Gastroesophageal sphincter (tissue), 4 donors: Measurements from ENCODE around the gene CNTNAP3B. TPM values are rescaled to one million over a fixed set of nuclear protein-coding genes. Genes with fewer than 3 reads are reported as not detected.
"Not testable (repeated sequence)": the region's sequence is repeated elsewhere in the genome, so short reads cannot be mapped to it uniquely, and the experiment has no call there.

Experiments
- ATAC-seq: fragments of 150-250 bp; one replicate; pipeline ENCODE4 v1.9.1; 2016; ENCODE audit warnings: mild to moderate bottlenecking, moderate library complexity
- H3K27ac ChIP-seq, 4 donors: fragments of 200-600 bp; sonication (generic) in 3 of 4; 1 replicate in 3 of 4; 2 replicates in 1 of 4; pipeline ENCODE4 v1.5.1; 2016 to 2019
- H3K27me3 ChIP-seq: fragments of 200-600 bp; sonication (generic); one replicate; pipeline ENCODE4 v1.5.1; 2019
- H3K36me3 ChIP-seq, 2 donors: fragments of 200-600 bp; sonication (generic); one replicate each; pipeline ENCODE4 v1.5.1; 2019; ENCODE audit warnings: control low read depth in 1 of 2
- H3K4me1 ChIP-seq, 3 donors: fragments of 200-600 bp; sonication (generic); 1 replicate in 2 of 3; 2 replicates in 1 of 3; pipeline ENCODE4 v1.5.1; 2016 to 2019; ENCODE audit warnings: control low read depth in 2 of 3
- H3K4me3 ChIP-seq, 2 donors: fragments of 200-600 bp; sonication (generic); one replicate each; pipeline ENCODE4 v1.5.1; 2019; ENCODE audit warnings: mild to moderate bottlenecking in 1 of 2, moderate library complexity in 1 of 2
- H3K9me3 ChIP-seq, 3 donors: fragments of 200-600 bp; sonication (generic); one replicate each; pipeline ENCODE4 v1.5.1; 2017 to 2019; ENCODE audit warnings: control low read depth in 2 of 3
- WGBS, 2 donors: methylation state at CpG; one replicate each; pipeline ENCODE4 v1.1.5; 2018; ENCODE audit warnings: low coverage in 1 of 2; 5-methylcytosine and 5-hydroxymethylcytosine counted together
- total RNA-seq, 4 donors: library from RNA; depleted of rRNA; stranded (reverse); fragments of >200 nt; gene quantifications; one replicate each; pipeline ENCODE4 v1.1.0, GENCODE V29; 2016
- TF ChIP-seq, protein P1 (sequence below), 4 experiments: fragments of 200-600 bp in 2 of 4; fragments of 450-650 bp in 2 of 4; sonication (generic) in 1 of 4; IDR thresholded peaks; one replicate each; pipeline ENCODE4 v1.5.1; 2017 to 2019; ENCODE audit warnings: antibody characterized with exemption in 4 of 4, mild to moderate bottlenecking in 2 of 4, moderate library complexity in 2 of 4

Gene CNTNAP3B
- 100 to 1,000 TPM in 2 of 4 donors, 10 to 100 TPM in 2; 42.7 to 124 (median 85.3) TPM for total RNA-seq

DNA sequence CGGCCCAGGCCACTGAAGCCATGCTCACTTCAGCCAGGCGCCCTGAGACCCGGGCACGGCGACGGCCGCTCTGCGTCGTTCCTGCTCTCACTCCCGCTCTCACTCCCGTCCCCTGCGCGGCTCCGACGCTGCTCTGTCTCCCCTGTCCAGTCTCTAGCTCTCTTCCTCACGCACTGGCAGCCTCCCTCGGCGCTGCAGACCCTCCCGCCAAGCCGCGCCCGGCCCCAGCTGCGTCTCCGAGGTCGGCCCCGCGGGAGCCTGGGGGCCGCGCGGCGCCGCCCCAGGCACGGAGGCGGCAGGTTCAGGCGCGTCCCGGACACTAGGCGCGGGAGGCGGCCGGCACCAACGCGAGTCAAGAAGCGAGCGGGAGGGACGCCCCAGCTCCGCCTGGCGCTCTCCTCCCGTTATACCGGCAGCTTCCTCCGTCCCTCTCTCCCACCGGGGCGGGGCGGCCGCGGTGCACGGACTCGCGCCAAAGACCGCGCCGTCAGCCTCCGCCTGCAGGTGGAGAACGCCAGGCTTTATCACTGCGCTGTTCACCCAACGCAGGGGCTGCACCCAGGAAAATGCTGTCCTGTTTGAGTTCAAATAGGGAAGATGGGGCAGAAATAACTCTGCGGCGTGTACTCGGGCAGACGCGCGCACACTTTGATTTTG is at the start of gene CNTNAP3B:
Gene CNTNAP3B, minus strand, starts transcription at position 354 of the 657 bp plus-strand sequence. Its CDS starts 332 bp downstream, at position 22.
- not testable (repeated sequence) for H3K27me3 ChIP-seq, ATAC-seq, H3K36me3 ChIP-seq, H3K4me1 ChIP-seq, H3K9me3 ChIP-seq
- Histone ChIP-seq H3K27ac (peak within 1 kb of the TSS; percentile 43 to 85 (median 78)), H3K4me3 (peak within 1 kb of the TSS; percentile 54 to 76)
- no CpG with 5 or more reads among the region's 72 CpGs for WGBS, 2 donors

DNA sequence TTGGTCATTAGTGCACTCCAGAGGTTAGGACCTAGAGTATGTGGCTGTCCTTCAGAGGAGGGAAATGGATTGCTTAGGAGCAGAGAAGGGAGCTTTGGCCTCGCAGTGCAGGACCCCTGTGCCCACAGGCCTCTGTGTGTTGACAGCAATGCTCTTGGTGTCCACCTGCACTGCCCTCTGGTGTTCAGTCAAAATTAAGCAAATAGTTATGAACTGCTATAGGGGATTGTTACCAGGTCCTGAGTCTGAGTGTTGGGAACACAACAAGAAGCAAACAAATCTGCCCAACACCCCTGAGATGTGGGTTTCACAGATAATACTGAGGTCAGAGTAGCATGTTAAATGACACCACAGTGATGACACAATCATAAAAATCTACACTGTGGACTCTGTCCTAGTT is 31.1 kb upstream of the CNTNAP3B start:
- no CpG with 5 or more reads among the region's 1 CpG for WGBS, 2 donors
- ATAC-seq, H3K4me1 ChIP-seq, H3K36me3 ChIP-seq, H3K27ac ChIP-seq, H3K9me3 ChIP-seq, H3K4me3 ChIP-seq, H3K27me3 ChIP-seq: not testable (repeated sequence)
- TF ChIP-seq, protein P1, sequence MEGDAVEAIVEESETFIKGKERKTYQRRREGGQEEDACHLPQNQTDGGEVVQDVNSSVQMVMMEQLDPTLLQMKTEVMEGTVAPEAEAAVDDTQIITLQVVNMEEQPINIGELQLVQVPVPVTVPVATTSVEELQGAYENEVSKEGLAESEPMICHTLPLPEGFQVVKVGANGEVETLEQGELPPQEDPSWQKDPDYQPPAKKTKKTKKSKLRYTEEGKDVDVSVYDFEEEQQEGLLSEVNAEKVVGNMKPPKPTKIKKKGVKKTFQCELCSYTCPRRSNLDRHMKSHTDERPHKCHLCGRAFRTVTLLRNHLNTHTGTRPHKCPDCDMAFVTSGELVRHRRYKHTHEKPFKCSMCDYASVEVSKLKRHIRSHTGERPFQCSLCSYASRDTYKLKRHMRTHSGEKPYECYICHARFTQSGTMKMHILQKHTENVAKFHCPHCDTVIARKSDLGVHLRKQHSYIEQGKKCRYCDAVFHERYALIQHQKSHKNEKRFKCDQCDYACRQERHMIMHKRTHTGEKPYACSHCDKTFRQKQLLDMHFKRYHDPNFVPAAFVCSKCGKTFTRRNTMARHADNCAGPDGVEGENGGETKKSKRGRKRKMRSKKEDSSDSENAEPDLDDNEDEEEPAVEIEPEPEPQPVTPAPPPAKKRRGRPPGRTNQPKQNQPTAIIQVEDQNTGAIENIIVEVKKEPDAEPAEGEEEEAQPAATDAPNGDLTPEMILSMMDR (IDR thresholded peaks at IDR 0.05) = peak; percentile 13 to 59 (median 24)

DNA sequence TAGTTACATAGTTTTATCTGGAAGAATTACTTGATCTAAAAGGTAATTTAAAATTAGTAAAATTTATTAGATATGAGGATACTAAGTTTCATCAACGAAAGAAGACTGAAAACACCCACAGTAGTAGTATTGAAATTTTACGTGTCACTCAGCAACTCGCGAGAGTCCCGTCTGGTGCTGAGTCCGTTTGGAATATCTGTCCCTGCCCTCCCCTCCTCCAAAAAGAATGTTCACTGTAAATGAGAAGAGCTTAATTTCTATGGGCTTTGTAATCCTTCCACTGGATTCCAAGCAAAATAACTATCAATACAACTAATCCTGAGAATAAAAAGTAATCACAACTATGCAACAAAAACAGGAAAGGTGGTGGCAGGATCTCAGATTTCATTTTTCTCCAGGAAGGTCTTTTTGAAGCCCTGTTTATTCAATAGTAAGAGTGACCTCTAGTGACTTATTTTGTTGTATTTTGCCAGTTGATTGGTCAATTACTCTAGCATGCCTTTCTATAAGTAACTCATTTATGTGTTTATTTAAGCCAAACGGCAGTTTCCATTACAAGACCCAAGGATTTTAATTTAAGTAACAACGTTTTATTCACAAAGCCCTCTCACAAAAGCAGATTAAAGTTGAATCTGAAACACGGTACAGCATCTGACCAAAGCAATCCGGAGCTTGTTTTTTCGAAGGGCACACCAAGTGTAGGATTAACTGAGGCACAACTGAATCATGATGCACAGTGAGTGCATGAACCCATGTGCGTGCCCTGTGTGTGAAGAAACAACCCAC is 2.0 kb downstream of the CNTNAP3B start:
- not testable (repeated sequence) for H3K36me3 ChIP-seq, H3K9me3 ChIP-seq, H3K27me3 ChIP-seq, ATAC-seq, H3K4me1 ChIP-seq
- Histone ChIP-seq H3K4me3 (peak overlapping the region; percentile 52 to 76), H3K27ac (peak overlapping the region; percentile 76 to 79 (median 78))
- TF ChIP-seq, protein P1 (IDR thresholded peaks at IDR 0.05) = peak in 1 of 4 experiments; percentile 27
- 10 to 24% methylated on average over 5 to 7 of the region's 12 CpGs for WGBS, 2 donors

DNA sequence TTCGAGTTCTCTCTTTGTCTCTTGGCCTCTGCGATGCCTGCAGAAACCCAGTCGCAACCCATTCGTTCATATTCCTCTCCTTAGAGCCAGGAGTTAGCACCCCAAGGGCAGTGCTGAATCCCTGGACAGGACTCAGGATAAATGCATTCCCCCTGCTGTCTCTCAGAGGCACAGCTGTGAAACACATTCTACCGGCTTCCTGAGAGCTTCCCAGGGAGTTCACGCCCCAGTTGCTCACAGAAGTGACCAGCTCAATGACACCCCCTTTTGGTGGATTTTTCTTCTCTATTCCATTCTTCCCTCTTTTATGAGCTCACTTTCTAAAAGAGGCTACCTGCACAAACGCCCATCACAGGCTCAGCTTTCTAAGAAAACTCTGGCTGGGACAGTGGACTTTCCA is 8.2 kb downstream of the CNTNAP3B start:
- not testable (repeated sequence) for H3K27me3 ChIP-seq, H3K9me3 ChIP-seq, H3K36me3 ChIP-seq, H3K27ac ChIP-seq, H3K4me3 ChIP-seq, ATAC-seq
- 80 to 81% methylated on average over 1 to 5 of the region's 7 CpGs for WGBS, 2 donors
- peaks cover 0 to 18% (median 0%) of the 10 kb centered on the region in 3 donors for H3K4me1 ChIP-seq

DNA sequence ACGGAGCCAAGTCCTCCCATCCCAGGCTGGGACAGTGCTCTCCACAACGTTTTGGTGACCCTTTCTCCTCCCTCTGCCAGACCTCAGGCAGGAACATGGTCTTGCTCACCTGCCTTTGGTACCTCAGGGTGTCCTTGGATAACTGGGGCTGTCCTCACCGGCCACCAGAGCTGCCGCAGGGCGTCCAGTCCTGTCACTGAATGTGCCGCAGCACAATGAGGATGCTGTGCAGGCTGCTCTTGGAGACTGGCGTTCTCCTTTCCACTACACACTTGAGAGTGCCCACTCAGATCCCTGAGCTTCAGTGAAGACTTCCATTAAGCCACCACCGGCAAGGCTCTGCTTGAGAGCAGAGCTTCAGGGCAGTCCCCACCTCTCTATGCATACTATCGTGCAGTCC is 33.3 kb downstream of the CNTNAP3B start:
- H3K36me3 ChIP-seq, H3K4me3 ChIP-seq, H3K27me3 ChIP-seq, H3K9me3 ChIP-seq, ATAC-seq, H3K4me1 ChIP-seq, H3K27ac ChIP-seq: not testable (repeated sequence)
- WGBS, 2 donors = 100% methylated on average over 1 of the region's 9 CpGs; no CpG with 5 or more reads in 1 of the 2 donors

DNA sequence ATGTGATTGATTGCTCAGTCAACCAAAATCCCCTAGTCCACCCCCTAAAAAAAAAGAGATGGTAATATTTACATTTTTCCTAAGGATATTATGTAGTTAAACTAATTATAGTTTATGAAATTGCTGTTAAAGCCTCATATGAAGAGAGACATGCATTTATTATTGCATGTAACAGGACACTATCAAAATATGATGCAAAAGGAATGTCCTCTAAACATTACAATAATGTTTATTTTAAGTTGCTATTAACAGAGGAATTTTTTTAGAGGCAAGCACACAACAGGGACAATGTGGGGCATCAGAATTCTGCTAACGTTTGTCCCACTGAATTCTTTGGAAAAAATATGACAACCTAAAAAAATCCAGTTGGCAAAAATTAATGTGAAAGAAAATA is 44.7 kb downstream of the CNTNAP3B start:
- H3K27ac ChIP-seq, H3K4me1 ChIP-seq, H3K4me3 ChIP-seq, ATAC-seq, H3K27me3 ChIP-seq, H3K36me3 ChIP-seq, H3K9me3 ChIP-seq: not testable (repeated sequence)
- WGBS, 2 donors = no CpG with 5 or more reads among the region's 1 CpG

DNA sequence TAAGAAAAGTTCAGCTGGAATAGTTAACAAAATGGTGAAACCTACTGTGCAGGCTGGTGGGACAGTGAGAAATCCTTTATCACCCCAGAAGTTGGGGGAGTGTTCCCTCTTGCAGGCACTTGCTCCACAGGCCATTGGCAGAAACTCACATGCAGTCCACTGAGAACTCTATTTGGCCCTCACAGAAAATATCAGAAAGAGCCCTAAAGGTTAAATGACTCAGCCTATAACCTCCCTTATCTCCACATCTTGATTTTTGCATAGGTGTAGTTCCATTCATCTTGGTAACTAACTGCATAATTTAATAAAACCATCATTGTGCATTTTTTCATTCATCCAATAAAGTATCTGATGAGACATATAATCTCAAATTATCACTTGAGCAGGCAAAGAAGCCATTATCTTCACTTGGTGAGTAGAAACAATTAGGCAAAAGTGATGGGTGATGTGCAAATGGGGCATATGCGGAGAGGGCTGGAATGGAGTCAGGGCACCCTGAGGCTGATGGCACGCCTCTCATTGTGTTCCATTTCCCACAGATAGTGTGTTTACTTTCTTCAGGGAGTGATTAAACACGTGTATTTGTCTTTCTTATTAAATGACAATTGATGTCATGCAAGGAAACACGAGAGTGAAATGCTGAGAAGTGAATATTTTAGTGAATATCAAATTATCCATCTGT is 45.2 kb downstream of the CNTNAP3B start:
- not testable (repeated sequence) for H3K4me3 ChIP-seq, ATAC-seq, H3K27ac ChIP-seq, H3K4me1 ChIP-seq, H3K9me3 ChIP-seq, H3K27me3 ChIP-seq, H3K36me3 ChIP-seq
- 61% methylated on average over 3 of the region's 4 CpGs; no CpG with 5 or more reads in 1 of the 2 donors for WGBS, 2 donors

DNA sequence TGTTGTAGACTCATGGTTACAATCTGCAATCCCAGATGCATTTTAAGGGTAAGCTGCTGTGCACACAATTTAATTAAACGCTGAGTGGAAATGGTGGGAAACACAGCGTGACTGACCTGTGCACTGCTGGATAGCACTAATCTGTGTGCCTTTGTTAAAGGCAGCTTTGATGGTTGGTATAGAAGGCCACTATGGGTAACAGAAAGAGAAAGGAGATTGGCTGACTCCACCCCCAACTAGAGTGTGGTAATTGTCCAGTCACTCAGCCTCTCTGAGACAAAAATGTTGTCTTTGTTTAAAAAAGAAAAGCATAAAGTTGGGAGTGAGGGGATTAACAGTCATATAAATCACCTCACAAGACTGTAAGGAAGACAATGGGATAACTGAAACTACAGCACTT is 48.9 kb downstream of the CNTNAP3B start:
- ATAC-seq, H3K27me3 ChIP-seq, H3K4me3 ChIP-seq, H3K4me1 ChIP-seq, H3K36me3 ChIP-seq, H3K27ac ChIP-seq, H3K9me3 ChIP-seq: not testable (repeated sequence)
- WGBS, 2 donors = 80 to 86% methylated on average over 2 of the region's 2 CpGs

DNA sequence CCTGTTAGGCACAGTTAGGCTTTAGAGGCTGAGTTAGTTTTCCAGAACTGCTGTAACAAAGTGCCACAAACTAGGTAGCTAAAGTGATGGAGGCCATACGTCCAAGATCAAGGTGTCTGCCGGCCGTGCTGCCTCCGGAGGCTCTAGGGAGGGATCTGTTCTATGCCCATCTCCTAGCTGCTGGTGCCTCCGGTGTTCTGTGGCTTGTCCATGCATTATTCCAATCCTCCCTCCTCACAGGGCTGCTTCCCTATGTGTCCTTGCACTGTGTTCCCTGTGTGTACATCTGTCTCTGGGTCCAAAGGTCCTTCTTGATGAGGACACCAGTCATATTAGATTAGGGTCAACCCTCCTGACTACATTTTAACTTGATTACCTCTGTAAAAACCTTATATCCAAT is 54.4 kb downstream of the CNTNAP3B start:
- not testable (repeated sequence) for H3K4me3 ChIP-seq, ATAC-seq, H3K9me3 ChIP-seq, H3K27ac ChIP-seq, H3K27me3 ChIP-seq, H3K36me3 ChIP-seq, H3K4me1 ChIP-seq
- WGBS, 2 donors = no CpG with 5 or more reads among the region's 5 CpGs

DNA sequence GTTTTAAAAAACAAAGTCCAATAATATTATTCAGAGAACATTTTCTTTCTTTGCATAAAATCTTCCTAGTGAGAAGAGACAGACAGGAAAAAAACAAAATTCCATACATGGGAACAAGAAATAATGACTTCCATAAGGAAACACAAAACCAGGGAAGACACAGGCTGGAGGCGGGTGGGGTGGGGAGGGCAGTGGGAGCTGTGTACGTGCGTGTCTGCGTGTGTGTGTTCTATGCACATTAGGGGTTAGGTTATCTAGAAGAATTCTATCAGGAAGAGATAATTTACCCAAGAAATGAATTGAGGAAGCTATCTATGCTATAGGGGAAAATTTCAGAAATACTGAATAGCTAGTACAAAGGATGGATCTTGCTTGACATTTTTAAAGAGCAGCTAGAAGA is 58.2 kb downstream of the CNTNAP3B start:
- H3K27me3 ChIP-seq, H3K36me3 ChIP-seq, H3K4me3 ChIP-seq, H3K9me3 ChIP-seq, ATAC-seq, H3K27ac ChIP-seq, H3K4me1 ChIP-seq: not testable (repeated sequence)
- no CpG with 5 or more reads among the region's 4 CpGs for WGBS, 2 donors
